Occipital lobe (tissue), 2 donors: ENCODE data around the gene CRTC3. TPM values are rescaled to one million over a fixed set of nuclear protein-coding genes. Genes with fewer than 3 reads are reported as not detected.
"Not testable (repeated sequence)": the region's sequence is repeated elsewhere in the genome, so short reads cannot be mapped to it uniquely, and the experiment has no call there.

Experiments used
- DNase-seq: peaks from one replicate; lab custom pipeline; 2025; lab: John Stamatoyannopoulos, UW
- total RNA-seq: library from RNA; depleted of rRNA; stranded (reverse); fragments of >200 nt; gene quantifications from one replicate; pipeline ENCODE4 v1.2.3, GENCODE V29; 2014

The CRTC3 gene
- total RNA-seq, 1 donor from 2014 or later: 17.9 TPM

DNA sequence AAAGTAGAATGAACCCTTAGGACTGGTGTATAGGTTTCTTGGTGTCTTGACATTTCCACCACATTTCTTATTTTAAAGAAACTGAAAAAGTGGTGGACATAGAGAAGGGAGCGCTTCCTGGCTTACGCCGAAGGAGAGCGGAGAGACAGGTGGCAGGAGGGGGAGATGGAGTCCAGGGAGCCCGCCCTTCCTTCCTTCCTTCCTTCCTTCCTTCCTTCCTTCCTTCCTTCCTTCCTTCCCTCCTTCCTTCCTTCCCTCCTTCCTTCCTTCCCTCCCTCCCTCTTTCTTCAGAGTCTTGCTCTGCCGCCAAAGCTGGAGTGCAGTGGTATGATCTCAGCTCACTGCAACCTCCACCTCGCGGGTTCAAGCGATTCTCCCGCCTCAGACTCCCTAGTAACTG, 143.6 kb downstream of the CRTC3 start:
- not testable (repeated sequence) for DNase-seq

- no peak for DNase-seq
Observed at GRCh38 chr15:90674476-90674875, 144.8 kb downstream of the CRTC3 start.

DNA sequence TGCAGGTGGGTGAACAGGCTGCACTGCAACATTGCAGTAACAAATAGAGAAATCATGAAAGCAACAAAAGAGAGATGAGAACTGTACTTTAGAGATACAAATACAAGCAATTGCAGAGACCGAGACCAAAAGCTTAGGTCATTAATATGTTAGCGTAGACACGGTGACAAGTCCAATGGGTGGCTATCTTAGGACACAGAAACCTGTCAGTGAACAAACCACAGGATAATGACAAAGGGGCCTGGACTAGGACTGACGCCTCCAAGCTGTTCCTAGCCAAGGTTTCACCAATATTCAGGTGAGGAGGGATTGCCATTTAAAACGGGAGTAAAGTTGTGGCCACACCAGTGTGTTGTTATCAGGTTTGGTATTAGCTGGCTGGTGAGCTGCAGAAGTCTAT, 145.7 kb downstream of the CRTC3 start:
- DNase-seq: no peak

- no peak for DNase-seq
Observed at GRCh38 chr15:90677807-90678790, 148.4 kb downstream of the CRTC3 start.

GRCh38 chr15:90679959-90680358, 150.2 kb downstream of the CRTC3 start:
- no peak for DNase-seq

- no peak for DNase-seq
Observed at GRCh38 chr15:90680371-90680935, 150.7 kb downstream of the CRTC3 start.

DNA sequence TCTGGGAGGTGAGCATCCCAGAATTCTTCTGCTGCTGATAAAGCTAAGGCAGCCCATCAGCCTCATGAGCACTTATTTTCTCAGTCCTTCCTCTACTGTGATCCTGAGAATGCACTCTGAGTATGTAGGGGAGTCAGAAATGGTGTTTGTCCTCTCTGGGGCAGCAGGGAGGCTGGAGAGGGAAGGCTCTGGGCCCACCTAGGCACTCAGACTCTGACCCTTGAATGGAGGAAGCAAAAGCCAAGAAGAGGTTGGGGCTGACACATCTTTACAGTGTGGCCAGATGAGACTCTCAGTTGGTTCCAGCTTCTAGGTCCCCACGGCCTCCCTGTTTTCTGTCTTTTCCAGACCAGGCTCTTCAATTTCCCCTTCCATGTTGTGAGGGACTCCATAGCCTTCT, 151.3 kb downstream of the CRTC3 start:
- DNase-seq: no peak

- no peak for DNase-seq
Observed at GRCh38 chr15:90681480-90681879, 151.8 kb downstream of the CRTC3 start.

DNA sequence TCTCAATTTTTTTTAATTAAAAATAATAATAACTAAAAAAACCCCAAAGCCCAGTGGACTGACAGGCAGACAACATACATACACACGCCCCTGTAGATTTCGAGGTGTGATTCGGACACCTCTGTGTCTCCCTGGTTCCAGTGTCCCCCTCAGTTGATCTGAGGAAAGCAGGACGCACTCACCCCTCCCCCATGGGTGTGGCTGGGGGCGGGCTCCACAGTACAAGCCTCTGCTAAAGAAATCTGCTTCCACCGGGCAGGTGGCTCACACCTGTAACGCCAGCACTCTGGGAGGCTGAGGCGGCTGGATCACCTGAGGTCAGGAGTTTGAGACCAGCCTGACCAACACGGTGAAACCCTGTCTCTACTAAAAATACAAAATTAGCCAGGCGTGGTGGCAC, 153.6 kb downstream of the CRTC3 start:
- no peak for DNase-seq

DNA sequence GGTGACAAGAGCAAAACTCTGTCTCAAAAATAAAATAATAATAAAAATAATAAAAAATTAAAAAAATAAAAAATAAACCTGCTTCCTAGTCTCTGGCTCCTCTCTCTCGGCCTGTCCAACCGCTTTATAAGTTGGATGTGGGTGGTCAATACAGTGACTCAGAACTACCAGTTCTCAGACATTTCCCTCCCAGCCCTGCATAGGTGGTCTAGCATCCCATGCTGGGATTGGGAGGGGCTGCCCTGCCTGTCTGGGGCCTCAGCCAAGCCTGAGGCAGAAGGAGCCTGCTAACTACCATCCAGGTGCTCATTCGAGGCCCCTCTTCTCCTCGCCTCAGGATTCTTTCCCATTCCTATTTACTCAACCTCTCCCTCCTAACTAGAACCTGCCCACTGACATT, 154.2 kb downstream of the CRTC3 start:
- DNase-seq: no peak

DNA sequence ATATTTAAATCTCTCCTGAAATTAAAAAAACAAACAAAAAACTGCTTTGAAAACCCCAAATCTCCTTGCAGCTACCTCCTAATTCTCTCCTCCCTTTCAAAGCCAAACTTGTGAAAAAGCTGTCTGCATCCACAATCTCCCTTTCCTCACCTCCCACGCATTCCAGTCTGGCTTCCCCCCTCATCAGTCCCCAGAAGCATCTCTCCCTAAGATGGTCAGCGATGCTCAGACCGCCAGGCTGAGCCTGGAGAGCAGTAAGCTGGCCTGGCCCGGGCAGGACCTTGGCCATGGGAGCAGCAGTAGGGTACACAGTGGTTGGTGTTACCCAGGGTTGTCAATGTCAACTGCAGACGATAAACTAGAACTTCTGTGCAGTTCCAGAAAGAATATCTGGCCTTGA, 154.6 kb downstream of the CRTC3 start:
- DNase-seq: no peak

GRCh38 chr15:90685591-90686434, 156.1 kb downstream of the CRTC3 start:
- DNase-seq: no peak

DNA sequence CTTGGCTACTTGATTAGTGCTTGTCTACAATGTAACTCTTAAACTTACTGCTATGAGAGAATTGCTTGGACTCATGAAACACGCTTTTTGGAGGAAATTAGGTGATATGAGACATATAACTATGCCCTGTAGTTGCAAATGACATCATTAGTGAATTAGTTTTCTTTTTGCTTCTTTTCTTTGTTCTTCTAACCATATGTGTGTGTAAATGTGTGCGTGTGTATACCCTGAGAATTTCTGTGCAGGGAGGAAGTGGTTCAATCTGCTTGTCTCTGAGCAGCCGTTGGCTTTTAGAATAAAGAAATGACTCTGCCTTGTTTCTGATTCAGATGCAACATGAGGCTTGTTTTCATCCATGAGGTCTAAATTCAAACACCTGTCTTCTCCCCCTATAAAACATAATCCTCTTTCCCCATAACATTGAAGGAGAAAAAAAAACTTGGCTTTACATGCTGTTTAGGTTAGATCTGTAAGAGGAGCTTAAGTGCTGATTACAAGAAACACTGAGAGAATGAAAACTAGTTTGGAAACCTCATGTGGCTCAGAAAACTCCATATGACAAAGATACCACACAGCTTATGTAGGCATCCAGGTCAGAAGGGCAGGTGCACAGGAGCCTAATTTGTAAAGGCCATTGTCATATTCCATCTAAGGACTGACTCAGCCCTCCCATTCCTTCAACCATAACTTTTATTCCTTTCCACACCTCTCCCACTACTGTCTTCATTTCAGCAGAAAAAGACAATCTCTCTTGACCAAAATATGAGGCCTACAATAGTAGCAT, 156.9 kb downstream of the CRTC3 start:
- no peak for DNase-seq

DNA sequence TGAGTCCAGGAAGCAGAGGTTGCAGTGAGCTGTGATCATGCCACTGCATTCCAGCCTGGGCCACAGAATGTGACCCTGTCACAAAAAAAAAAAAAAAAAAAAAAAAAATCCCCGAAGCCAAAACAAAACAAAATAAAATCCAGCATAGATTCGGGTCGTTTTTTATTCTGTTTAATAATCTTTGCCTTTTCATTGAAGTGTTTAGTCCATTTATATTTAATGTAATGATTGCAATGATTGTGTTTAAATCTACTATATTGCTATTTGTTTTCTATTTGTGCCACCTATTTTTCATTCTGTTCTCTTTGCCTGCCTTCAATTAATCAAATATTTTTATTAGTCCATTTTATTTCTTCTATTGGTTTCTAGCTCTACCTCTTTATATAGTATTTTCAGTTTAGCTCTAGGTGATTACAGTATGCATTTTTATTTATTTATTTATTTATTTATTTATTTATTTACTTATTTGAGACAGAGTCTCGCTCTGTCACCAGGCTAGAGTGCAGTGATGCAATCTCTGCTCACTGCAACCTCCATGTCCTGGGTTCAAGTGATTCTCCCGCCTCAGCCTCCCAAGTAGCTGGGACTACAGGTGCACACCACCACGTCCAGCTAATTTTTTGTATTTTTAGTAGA, 159.7 kb downstream of the CRTC3 start:
- not testable (repeated sequence) for DNase-seq

DNA sequence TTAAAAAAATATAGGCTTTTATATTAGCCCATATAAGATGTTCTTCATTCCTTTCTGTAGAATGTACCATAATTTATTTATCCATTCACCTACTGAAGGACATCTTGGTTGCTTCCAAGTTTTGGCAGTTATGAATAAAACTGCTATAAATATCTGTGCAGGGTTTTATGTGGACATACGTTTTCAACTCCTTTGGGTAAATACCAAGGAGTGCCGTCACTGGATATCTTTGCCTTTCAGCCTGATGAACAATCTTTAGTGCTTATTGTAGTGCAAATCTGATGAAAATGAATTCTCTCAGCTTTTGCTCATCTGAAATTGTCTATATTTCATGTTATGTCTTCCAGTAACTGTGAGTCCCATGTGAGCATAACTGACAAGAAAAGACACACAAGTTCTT, 160.9 kb downstream of the CRTC3 start:
- no peak for DNase-seq

- no peak for DNase-seq
Observed at GRCh38 chr15:90691369-90691768, 161.6 kb downstream of the CRTC3 start.

DNA sequence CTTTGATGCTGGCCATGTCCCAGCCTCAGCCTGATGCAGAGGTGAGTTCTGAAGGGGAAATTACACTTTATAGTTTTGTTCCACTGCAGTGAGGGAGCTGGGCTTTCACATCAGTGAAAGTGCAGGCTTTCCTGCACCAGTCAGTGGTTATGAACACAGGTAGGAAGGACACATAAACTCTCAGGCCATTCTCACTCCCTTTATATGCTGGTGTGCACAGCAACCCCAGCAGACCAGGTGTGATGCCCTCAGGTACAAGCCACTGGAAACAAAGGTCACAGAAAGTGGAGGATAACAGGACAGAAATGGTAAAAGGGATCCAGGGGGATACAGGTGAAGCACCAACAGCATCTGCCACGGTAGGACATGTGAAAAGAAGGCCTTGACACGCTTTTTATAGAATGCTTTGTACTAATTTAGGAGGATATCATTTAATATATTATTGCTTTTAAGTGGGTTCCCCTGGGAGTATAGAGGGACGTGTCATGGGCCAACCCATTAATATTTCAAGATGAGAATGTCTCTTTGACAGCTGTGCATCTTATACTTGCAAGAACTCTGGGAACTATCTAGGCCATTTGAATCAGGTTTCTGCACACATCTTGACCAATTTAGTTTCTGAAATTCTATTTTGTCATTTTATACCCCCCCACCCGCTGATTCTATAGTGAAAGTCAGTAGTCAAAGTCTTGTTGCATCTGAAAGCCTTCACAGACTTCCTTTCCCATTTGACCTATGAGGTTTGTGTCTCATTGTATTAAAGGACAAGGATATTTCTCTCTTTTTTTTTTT, 162.5 kb downstream of the CRTC3 start:
- DNase-seq: no peak
